Stimulated activated CD8-positive, alpha-beta memory T cell treated with anti-CD3 and anti-CD28 coated beads, Interleukin-4, amount 100 ng/mL, for 24 hours (primary cell): ENCODE measurements around the gene CALCR.
"Not testable (repeated sequence)": the region's sequence is repeated elsewhere in the genome, so short reads cannot be mapped to it uniquely, and the experiment has no call there.

ENCODE experiments used
- DNase-seq: peaks from one replicate; pipeline ENCODE4 v3.0.0-alpha.2; 2020; ENCODE audit warnings: low read depth

The CALCR gene

GRCh38 chr7:93559639-93560491 is 14.7 kb downstream of the CALCR start:
- DNase-seq, result no peak

- DNase-seq, result no peak
Measured at GRCh38 chr7:93558705-93559614, 15.6 kb downstream of the CALCR start.

DNA sequence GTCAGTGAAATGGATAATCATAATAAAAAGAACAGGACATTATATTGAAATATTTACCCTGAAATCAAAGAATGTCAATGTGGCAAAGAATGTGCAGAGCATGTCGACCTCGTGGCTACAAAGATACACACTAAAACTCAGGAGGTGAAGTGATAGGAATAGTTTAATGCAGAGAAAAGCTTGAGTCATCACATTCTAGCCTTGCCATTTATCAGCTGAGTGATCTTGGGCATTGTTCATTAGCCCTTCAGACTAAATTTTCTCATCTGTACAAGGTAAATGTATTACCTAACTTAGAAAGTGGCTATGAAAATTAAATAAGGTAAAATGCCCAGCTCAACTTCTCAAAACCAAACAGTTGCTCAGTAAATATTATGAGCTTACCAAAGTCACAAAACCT is 22.6 kb downstream of the CALCR start:
- no peak for DNase-seq

DNA sequence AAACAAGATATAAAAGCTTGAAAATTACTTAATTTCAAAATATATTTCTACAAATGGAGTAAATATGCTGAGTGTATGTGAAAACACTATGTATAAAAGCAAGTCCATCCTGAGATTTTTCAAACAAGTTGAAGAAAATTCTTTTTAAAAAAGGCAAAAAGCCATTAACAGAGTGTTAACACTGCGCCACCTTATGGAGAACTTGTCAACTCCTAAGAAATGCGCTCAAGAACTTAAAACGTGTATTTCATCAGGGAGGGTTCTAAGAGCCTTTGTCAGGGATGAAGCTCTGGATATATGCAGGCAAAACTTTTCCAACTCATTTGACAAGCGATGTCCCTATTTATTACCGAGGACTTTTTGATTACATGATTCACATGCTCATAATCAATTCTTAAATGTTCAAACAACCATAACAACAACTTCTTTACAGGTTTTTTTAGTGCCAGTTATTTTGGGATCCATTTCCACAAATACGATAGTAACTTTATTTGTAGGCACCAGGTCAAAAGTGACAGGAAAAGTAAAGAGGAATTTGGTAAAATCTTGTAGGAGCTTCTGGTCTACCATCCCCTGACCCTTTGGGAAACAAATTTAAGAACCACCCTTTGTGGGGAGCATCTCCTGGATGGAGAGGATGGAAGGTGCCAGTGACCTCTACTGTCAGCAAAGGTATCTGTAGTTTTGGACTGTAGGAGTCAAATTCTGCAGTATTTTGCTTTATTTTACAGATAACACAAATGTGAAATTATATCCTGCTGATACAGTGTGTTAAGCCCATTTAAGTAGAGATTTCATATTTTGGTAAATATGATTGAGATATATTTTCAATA is 23.2 kb downstream of the CALCR start:
- no peak for DNase-seq

DNA sequence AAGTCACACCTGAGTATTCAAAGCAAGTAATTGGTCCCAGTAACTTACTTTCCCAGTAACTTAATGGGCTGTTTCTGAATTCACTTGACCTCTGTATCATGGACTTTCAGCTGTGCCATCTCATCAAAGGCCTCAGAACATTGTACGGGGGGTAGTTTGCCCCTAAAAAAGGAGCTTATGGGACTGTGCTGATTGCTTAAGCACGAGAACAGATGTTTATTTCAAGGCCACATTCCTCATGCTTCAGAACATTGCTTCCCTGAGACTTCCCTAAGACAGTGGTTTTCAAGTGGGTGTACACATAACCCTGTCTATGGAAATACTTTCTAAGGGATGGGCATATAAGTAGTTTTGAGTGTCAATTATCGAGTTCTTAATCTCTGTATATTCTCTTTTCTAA is 26.8 kb downstream of the CALCR start:
- no peak for DNase-seq

DNA sequence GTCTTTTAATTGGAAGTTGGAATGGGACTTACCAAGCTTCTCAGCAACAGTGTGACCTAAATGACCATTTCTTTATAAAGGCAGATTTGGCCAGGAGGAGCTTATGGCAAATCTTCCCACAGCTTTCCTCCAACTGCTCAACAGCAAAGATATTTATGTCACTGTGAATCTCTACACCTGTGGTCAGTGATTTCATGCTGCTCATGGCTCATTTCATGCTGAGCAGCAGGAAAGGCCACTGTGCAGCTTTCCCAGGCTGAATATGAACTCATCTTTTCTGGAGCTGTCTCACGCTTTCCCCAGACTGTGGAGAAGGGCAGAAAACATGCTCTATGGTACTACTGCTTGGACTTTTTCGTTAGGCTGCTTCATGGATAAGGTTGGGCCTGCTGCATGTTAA is 29.8 kb downstream of the CALCR start:
- no peak for DNase-seq

- DNase-seq, result no peak
Measured at GRCh38 chr7:93538061-93538460, 36.5 kb downstream of the CALCR start.

- DNase-seq, result no peak
Measured at GRCh38 chr7:93535616-93536015, 38.9 kb downstream of the CALCR start.

DNA sequence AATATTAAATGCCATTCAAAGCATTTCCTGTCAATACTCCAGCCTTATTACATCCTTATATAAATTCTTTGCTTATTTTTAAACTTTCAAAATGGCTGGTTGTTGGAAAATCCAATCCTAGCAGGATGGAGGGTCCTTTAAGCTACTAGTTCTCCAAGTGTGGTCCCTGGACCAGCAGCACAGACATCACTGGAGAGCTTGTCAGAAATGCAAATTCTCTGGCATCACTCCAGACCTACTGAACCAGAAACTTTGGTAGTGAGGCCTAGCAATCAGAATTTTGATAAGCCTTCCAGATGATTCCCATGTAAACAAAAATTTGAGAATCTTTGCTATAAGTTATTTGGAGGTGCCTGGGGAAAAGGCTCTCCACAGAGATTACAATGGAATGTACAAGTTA is 43.8 kb downstream of the CALCR start:
- no peak for DNase-seq

GRCh38 chr7:93516834-93517233 is 57.7 kb downstream of the CALCR start:
- no peak for DNase-seq

DNA sequence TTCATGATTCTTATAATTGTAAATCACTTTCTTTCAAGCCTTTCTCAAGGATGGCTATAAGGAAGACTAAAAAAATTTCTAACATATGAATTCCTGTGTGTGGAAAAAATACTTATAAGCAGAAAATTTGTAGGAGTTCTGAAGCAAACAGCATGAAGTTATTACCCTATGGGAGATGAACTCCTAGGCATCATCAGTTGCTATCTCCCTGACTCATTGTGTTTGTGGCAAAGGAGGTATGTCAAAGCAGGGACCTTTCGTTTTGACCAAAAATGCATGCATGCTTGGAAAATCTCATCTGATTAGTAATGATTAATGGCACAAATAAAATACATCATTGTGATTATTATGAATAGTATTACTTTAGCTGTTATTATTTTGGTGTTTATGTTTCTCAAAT is 59.4 kb downstream of the CALCR start:
- no peak for DNase-seq

- no peak for DNase-seq
Measured at GRCh38 chr7:93509303-93509702, 65.2 kb downstream of the CALCR start.

- DNase-seq, result no peak
Measured at GRCh38 chr7:93503088-93503487, 71.4 kb downstream of the CALCR start.

DNA sequence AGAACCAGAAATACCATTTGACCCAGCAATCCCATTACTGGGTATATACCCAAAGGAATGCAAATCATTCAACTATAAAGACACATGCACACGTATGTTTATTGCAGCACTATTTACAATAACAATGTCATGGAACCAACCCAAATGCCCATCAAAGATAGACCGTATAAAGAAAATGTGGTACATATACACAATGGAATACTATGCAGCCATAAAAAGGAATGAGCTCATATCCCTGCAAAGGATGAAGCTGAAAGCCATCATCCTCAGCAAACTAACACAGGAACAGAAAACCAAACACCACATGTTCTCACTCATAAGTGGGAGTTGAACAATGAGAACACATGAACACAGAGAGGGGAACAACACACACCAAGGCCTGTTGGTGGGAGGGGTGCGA is 82.7 kb downstream of the CALCR start:
- DNase-seq, result not testable (repeated sequence)

- no peak for DNase-seq
Measured at GRCh38 chr7:93476491-93477344, 97.8 kb downstream of the CALCR start.

- DNase-seq, result no peak
Measured at GRCh38 chr7:93475811-93476210, 98.7 kb downstream of the CALCR start.

DNA sequence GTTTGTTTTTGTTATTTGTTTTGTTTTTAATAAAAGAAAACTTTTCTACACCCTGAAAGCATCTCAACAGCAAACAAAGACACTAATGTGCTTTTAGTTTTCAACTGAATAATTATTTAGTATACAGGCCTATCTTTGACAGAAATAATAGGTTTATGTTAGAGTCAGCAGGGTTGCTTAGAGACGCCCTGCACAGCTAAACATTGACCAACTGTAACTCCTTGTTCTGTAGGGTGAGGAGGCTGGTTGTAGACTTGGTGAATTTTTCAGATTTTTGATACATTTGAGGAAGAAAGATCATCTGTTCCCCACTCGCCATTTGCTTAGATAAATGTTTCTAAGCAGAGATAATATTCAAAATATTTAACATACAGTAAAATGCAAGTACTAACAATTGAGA is 103.1 kb downstream of the CALCR start:
- DNase-seq, result no peak

DNA sequence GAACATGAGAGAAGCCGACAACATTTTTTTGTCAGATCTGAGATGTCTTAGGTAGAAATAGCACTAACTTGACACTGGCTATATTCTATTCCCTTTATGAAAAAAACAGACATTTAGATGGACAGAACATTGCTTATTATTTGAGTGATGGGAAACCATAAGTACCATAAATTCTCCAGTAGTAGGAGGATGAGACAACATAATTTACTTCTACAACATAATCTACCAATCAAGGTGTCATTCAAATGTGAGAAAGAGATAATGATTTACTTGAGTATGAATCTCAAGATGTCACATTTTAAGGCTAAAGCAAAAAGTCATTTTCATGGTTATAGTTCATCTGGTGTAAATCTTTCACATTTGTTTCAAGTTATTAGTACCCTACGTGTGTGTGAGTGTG is 110.8 kb downstream of the CALCR start:
- DNase-seq, result no peak

DNA sequence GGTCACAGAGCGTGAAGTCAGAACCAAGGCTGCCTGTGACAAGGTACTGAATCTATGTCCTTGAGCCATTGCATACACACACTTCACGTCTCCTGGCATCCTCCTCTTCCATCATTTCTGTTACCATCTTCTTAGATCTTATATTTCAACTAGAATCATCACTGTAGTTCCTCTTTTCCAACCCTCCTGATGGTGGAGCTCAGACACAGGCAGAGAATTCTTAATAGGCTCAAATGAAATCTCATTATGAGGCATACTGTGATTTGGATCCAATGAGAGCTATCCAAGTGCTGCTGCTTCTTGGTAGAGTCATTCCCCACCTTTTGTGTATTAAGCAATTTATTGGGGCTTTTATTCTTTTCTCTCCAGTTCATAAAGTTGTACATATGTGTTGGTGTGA is 113.2 kb downstream of the CALCR start:
- DNase-seq, result no peak

DNA sequence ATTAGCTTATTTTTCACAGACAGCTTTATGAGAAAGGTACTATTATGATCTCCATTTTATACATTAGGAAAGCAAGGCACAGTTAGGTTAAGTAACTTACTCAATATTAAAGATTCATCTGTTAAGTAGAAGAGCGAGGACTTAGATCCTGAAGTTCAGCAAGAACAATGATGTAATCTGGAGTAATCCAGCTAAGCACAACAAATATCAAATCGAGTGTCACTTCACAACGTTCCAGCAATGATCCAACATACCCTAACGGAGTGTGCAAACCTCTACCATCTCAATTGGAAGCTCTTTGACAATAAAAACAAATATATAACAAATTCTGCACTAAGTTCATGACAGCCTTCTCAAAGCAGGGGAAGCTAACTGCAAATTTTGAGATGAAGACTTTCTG is 121.3 kb downstream of the CALCR start:
- DNase-seq, result no peak

- DNase-seq, result no peak
Measured at GRCh38 chr7:93448176-93448575, 126.3 kb downstream of the CALCR start.
